Measurements from ENCODE around the gene CREG1.
A peak's percentile ranks its signal among the peaks of the same experiment; 100 is the strongest.

CREG1 gene

GRCh38 chr1:167554028-167554779, 642 bp upstream of the CREG1 start:
- TF ChIP-seq CTCF (IDR thresholded peaks at IDR 0.05; ENCODE audit: insufficient read depth, low read depth, low read length, missing control alignments): no peak
- DNase-seq (ENCODE audit: low read depth): no peak
- peak overlapping the region; percentile 54 for H3K4me3 ChIP-seq (ENCODE audit: low read length)

- no peak overlapping the region for H3K4me3 ChIP-seq (ENCODE audit: low read length)
- no peak for TF ChIP-seq CTCF (IDR thresholded peaks at IDR 0.05; ENCODE audit: insufficient read depth, low read depth, low read length, missing control alignments)
- DNase-seq (ENCODE audit: low read depth): peak; percentile 17
Observed at GRCh38 chr1:167551362-167551761, 2.2 kb downstream of the CREG1 start.

GRCh38 chr1:167548059-167548932, 5.3 kb downstream of the CREG1 start:
- H3K4me3 ChIP-seq (ENCODE audit: low read length): no peak overlapping the region
- DNase-seq (ENCODE audit: low read depth): peak; percentile 75
- no peak for TF ChIP-seq CTCF (IDR thresholded peaks at IDR 0.05; ENCODE audit: insufficient read depth, low read depth, low read length, missing control alignments)

- no peak for TF ChIP-seq CTCF (IDR thresholded peaks at IDR 0.05; ENCODE audit: insufficient read depth, low read depth, low read length, missing control alignments)
- H3K4me3 ChIP-seq (ENCODE audit: low read length): no peak overlapping the region
- no peak for DNase-seq (ENCODE audit: low read depth)
Observed at GRCh38 chr1:167546935-167547334, 6.6 kb downstream of the CREG1 start.

GRCh38 chr1:167545349-167545748, 8.2 kb downstream of the CREG1 start:
- no peak overlapping the region for H3K4me3 ChIP-seq (ENCODE audit: low read length)
- DNase-seq (ENCODE audit: low read depth): no peak
- no peak for TF ChIP-seq CTCF (IDR thresholded peaks at IDR 0.05; ENCODE audit: insufficient read depth, low read depth, low read length, missing control alignments)

- TF ChIP-seq CTCF (IDR thresholded peaks at IDR 0.05; ENCODE audit: insufficient read depth, low read depth, low read length, missing control alignments): no peak
- peak; percentile 95 for DNase-seq (ENCODE audit: low read depth)
- H3K4me3 ChIP-seq (ENCODE audit: low read length): no peak overlapping the region
Observed at GRCh38 chr1:167544447-167545093, 9.0 kb downstream of the CREG1 start.

Data from epithelial cell of esophagus (primary cell).